Adrenal gland (tissue), 5 donors: Measurements from ENCODE around the gene CAPN7.

Experiments used
- CTCF ChIP-seq, 6 experiments: fragments of 450-650 bp in 4 of 6; fragments of 200-600 bp in 2 of 6; sonication (generic) in 1 of 6; IDR thresholded peaks; 1 replicate in 5 of 6; 2 replicates in 1 of 6; pipeline versions ENCODE4 v1.5.1 to v1.8.0; 2016 to 2021; ENCODE audit warnings: antibody characterized with exemption in 6 of 6, mild to moderate bottlenecking in 2 of 6, moderate library complexity in 1 of 6
- POLR2A ChIP-seq, 2 donors: fragments of 450-650 bp; IDR thresholded peaks; one replicate each; pipeline ENCODE4 v1.6.1; 2017; ENCODE audit warnings: antibody characterized with exemption in 2 of 2, mild to moderate bottlenecking in 2 of 2, moderate library complexity in 1 of 2
- donor health status: DM: no; HTN: no; CAD: no.

GRCh38 chr3:15228147-15228546 is 22.1 kb downstream of the CAPN7 start:
- TF ChIP-seq CTCF (IDR thresholded peaks at IDR 0.05), result no peak
- no peak for TF ChIP-seq POLR2A (IDR thresholded peaks at IDR 0.05)
